Panc1 (cell line): ENCODE data around the gene CDC42EP3. TPM values are rescaled to one million over a fixed set of nuclear protein-coding genes. Genes with fewer than 3 reads are reported as not detected.

Experiments used
- ATAC-seq: fragments of 200-7000 bp; cut with Tn5 transposase; 2 replicates; pipeline ENCODE4 v1.9.1; 2020; ENCODE audit warnings: mild to moderate bottlenecking, moderate library complexity
- BruUV-seq: library from RNA; stranded (reverse); fragments of 400-500 nt; replicated peaks from 2 replicates; lab custom pipeline; 2021; lab: Mats Ljungman, UMichigan
- CTCF ChIA-PET: fragments of 300-600 bp; sonication (Branson Sonifier 250); formaldehyde crosslinking; loops from one replicate; lab custom pipeline; 2022; ENCODE audit warnings: antibody characterized with exemption; lab: Charles Lee
- POLR2A ChIA-PET: fragments of 300-600 bp; sonication (Branson Sonifier 250); formaldehyde crosslinking; loops from one replicate; lab custom pipeline; 2022; ENCODE audit warnings: antibody characterized with exemption; lab: Charles Lee
- DNase-seq: peaks from one replicate; pipeline ENCODE4 v3.0.0-alpha.2; 2010; ENCODE audit warnings: low read depth, low spot score
- H3K27ac ChIP-seq: 2 replicates; pipeline ENCODE4 v1.5.1; 2011; ENCODE audit warnings: mild to moderate bottlenecking, low read length, inconsistent platforms
- H3K27me3 ChIP-seq: fragments of 200-500 bp; sonication (Bioruptor generic); 2 replicates; pipeline ENCODE4 v1.6.0; 2014; ENCODE audit warnings: low read length, inconsistent platforms; ENCODE audit not compliant: control insufficient read depth, insufficient read depth
- H3K36me3 ChIP-seq: fragments of 200-500 bp; sonication (Bioruptor generic); 2 replicates; pipeline ENCODE4 v1.5.1; 2014; ENCODE audit warnings: inconsistent platforms, mild to moderate bottlenecking, low read length, moderate library complexity; ENCODE audit not compliant: control insufficient read depth, insufficient read depth
- H3K4me1 ChIP-seq: 2 replicates; pipeline ENCODE4 v1.5.1; 2011; ENCODE audit warnings: inconsistent platforms, mild to moderate bottlenecking, low read length, moderate library complexity; ENCODE audit not compliant: control insufficient read depth, insufficient read depth
- H3K4me3 ChIP-seq, 2 experiments: 2 replicates each; pipeline ENCODE4 v1.5.1; 2011 to 2012; ENCODE audit warnings: low read depth in 2 of 2, low read length in 2 of 2, mild to moderate bottlenecking in 2 of 2, inconsistent platforms in 1 of 2, moderate library complexity in 1 of 2
- H3K9me3 ChIP-seq: fragments of 200-500 bp; sonication (Bioruptor generic); 2 replicates; pipeline ENCODE4 v1.5.1; 2014; ENCODE audit warnings: low read depth, mild to moderate bottlenecking, inconsistent platforms, low read length, moderate library complexity; ENCODE audit not compliant: control insufficient read depth, insufficient read depth
- POLR2AphosphoS5 ChIP-seq: IDR thresholded peaks from 2 replicates; pipeline ENCODE4 v1.6.1; 2012; ENCODE audit warnings: mild to moderate bottlenecking, low read depth, low read length, moderate library complexity
- SIN3A ChIP-seq: IDR thresholded peaks from 2 replicates; pipeline ENCODE4 v1.6.1; 2012; ENCODE audit warnings: low read depth, mild to moderate bottlenecking, low read length, moderate library complexity, borderline replicate concordance; ENCODE audit not compliant: insufficient read depth
- TCF7L2 ChIP-seq: IDR thresholded peaks from 2 replicates; pipeline ENCODE4 v1.6.1; 2011; ENCODE audit warnings: mild to moderate bottlenecking, low read depth, low read length, inconsistent platforms
- in situ Hi-C: cut with HindIII; loops from 2 replicates; pipeline ENCODE4 v1.10.0; 2016; ENCODE audit warnings: low sequenced_read_pairs, low pct_unique_long_range_greater_than_20kb
- intact Hi-C: fragments of 100-400 bp; cut with micrococcal nuclease; formaldehyde crosslinking; loops from one replicate; pipeline ENCODE4 v1.10.0; 2022; ENCODE audit not compliant: unreplicated experiment
- total RNA-seq: library from RNA; stranded (reverse); gene quantifications from one replicate; pipeline ENCODE4 v1.2.1, GENCODE V29; 2021; ENCODE audit not compliant: unreplicated experiment
- TF ChIP-seq, protein P1 (sequence below): fragments of 450-650 bp; IDR thresholded peaks from 2 replicates; pipeline ENCODE4 v1.5.1; 2017; ENCODE audit warnings: mild to moderate bottlenecking
- TF ChIP-seq, protein P2 (sequence below), 2 experiments: IDR thresholded peaks; 2 replicates each; pipeline ENCODE4 v1.6.1; 2011 to 2012; ENCODE audit warnings: low read depth in 2 of 2, control low read depth in 1 of 2, low read length in 1 of 2, mild to moderate bottlenecking in 1 of 2, moderate library complexity in 1 of 2; ENCODE audit not compliant: insufficient read depth in 1 of 2

Gene CDC42EP3
- total RNA-seq, 1 experiment from 2014 or later: 6.1 TPM

DNA sequence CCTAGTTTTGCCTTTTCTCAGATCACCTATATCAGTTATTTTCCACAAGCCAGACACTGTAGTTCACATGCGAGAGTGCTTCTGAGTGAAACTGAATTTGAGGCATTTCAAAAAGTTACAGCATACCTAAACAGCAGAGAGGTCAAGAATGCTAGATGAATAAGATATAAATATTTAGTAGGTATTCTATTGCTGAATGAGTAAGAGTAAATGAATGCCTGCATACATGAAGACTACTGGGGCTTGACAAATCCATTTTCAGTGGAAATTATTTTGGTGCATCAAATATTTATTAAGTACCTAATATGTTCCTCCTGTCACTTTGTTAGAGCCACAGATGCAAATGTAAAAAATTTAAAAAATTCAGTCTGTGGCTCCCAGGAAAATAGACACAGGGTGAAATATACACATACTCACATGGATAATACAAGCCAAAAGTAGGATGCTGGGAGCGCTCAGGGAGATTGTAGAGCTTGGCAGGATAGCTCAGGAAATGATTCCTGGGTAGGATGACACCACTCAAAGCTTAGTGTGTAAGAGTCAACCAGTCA is 27.6 kb upstream of the CDC42EP3 start:
- 0 out of 2 replicates have a peak, but pooled peaks have one; percentile 34 for ATAC-seq
- H3K27ac ChIP-seq: no peak overlapping the region

DNA sequence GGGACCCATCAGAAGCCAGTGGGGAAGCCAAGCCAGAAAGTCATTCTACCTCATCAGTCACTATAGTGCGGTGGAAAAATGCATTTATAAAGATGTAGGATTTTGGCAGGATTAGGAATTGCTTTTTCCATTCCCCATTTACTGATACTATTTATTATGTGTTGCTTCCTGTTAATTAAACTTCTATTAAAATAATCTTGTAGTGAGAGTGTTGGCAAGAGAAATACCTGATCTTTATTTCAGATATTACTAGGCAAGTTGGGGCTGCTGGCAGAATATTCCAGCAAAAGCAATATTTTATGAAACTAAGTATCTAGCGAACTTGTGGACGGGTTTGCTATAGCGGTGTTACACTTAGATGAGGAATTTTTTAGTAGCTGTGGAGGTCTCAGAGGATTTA is 23.9 kb upstream of the CDC42EP3 start:
- intact Hi-C loops: no loop called here
- DNase-seq: no peak
- no peaks in the 10 kb centered on the region for H3K36me3 ChIP-seq
- H3K27ac ChIP-seq: no peak overlapping the region
- ChIA-PET CTCF (no interaction called here), POLR2A (no interaction called here)
- no peak for ATAC-seq
- no peaks in the 10 kb centered on the region for H3K9me3 ChIP-seq
- no TSS peak for BruUV-seq
- in situ Hi-C loops: no loop called here
- H3K4me1 ChIP-seq: no peaks in the 10 kb centered on the region
- TF ChIP-seq, protein P1, sequence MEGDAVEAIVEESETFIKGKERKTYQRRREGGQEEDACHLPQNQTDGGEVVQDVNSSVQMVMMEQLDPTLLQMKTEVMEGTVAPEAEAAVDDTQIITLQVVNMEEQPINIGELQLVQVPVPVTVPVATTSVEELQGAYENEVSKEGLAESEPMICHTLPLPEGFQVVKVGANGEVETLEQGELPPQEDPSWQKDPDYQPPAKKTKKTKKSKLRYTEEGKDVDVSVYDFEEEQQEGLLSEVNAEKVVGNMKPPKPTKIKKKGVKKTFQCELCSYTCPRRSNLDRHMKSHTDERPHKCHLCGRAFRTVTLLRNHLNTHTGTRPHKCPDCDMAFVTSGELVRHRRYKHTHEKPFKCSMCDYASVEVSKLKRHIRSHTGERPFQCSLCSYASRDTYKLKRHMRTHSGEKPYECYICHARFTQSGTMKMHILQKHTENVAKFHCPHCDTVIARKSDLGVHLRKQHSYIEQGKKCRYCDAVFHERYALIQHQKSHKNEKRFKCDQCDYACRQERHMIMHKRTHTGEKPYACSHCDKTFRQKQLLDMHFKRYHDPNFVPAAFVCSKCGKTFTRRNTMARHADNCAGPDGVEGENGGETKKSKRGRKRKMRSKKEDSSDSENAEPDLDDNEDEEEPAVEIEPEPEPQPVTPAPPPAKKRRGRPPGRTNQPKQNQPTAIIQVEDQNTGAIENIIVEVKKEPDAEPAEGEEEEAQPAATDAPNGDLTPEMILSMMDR: no peak
- TF ChIP-seq SIN3A: no peak
- TF ChIP-seq, protein P2, sequence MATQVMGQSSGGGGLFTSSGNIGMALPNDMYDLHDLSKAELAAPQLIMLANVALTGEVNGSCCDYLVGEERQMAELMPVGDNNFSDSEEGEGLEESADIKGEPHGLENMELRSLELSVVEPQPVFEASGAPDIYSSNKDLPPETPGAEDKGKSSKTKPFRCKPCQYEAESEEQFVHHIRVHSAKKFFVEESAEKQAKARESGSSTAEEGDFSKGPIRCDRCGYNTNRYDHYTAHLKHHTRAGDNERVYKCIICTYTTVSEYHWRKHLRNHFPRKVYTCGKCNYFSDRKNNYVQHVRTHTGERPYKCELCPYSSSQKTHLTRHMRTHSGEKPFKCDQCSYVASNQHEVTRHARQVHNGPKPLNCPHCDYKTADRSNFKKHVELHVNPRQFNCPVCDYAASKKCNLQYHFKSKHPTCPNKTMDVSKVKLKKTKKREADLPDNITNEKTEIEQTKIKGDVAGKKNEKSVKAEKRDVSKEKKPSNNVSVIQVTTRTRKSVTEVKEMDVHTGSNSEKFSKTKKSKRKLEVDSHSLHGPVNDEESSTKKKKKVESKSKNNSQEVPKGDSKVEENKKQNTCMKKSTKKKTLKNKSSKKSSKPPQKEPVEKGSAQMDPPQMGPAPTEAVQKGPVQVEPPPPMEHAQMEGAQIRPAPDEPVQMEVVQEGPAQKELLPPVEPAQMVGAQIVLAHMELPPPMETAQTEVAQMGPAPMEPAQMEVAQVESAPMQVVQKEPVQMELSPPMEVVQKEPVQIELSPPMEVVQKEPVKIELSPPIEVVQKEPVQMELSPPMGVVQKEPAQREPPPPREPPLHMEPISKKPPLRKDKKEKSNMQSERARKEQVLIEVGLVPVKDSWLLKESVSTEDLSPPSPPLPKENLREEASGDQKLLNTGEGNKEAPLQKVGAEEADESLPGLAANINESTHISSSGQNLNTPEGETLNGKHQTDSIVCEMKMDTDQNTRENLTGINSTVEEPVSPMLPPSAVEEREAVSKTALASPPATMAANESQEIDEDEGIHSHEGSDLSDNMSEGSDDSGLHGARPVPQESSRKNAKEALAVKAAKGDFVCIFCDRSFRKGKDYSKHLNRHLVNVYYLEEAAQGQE (IDR thresholded peaks at IDR 0.05; ENCODE audit: insufficient read depth in 1 of 2, low read depth in 2 of 2, low read length in 1 of 2): no peak
- no peak for TF ChIP-seq POLR2AphosphoS5
- TF ChIP-seq TCF7L2: no peak
- H3K27me3 ChIP-seq: no peaks in the 10 kb centered on the region
- no peak overlapping the region for H3K4me3 ChIP-seq

More for the DNA sequence above, 27.6 kb upstream of the CDC42EP3 start:
- BruUV-seq: no TSS peak
- TF ChIP-seq, protein P1: no peak
- no peak for TF ChIP-seq TCF7L2
- TF ChIP-seq POLR2AphosphoS5: no peak
- no peak for TF ChIP-seq SIN3A
- TF ChIP-seq, protein P2 (IDR thresholded peaks at IDR 0.05; ENCODE audit: insufficient read depth in 1 of 2, low read depth in 2 of 2, low read length in 1 of 2): no peak
- intact Hi-C loops (no loop called here), in situ Hi-C loops (no loop called here)
- ChIA-PET CTCF (no interaction called here), POLR2A (no interaction called here)
- H3K4me1 ChIP-seq: no peaks in the 10 kb centered on the region
- H3K36me3 ChIP-seq: no peaks in the 10 kb centered on the region
- no peak for DNase-seq
- H3K27me3 ChIP-seq: no peaks in the 10 kb centered on the region
- no peaks in the 10 kb centered on the region for H3K9me3 ChIP-seq
- no peak overlapping the region for H3K4me3 ChIP-seq
